ENCODE results near the gene COX19. TPM values are rescaled to one million over a fixed set of nuclear protein-coding genes. Genes with fewer than 3 reads are reported as not detected.
A peak's percentile ranks its signal among the peaks of the same experiment; 100 is the strongest.

The COX19 gene
- total RNA-seq, 1 experiment from 2014 or later: 11.6 TPM

GRCh38 chr7:966291-967069, 8.9 kb downstream of the COX19 start:
- ChIA-PET POLR2A (ENCODE audit: unreplicated experiment) (no interaction called here), CTCF (no interaction called here)
- Histone ChIP-seq H4K20me1 (ENCODE audit: low read length) (no peaks in the 10 kb centered on the region), H3K27me3 (ENCODE audit: low read length) (no peaks in the 10 kb centered on the region), H3K9me2 (replicated peaks; ENCODE audit: low read length) (no peaks in the 10 kb centered on the region), H3K9me3 (ENCODE audit: low read length) (no peaks in the 10 kb centered on the region), H3K4me1 (ENCODE audit: insufficient read depth, low read length) (no peaks in the 10 kb centered on the region), H3K79me2 (ENCODE audit: low read length) (peaks cover 8% of the 10 kb centered on the region), H3K4me2 (ENCODE audit: low read length) (no peak overlapping the region), H3F3A (ENCODE audit: low read length, unreplicated experiment) (no peaks in the 10 kb centered on the region), H3K27ac (ENCODE audit: low read length) (no peak overlapping the region), H2AFZ (ENCODE audit: low read length) (no peak overlapping the region), H3K36me3 (ENCODE audit: low read depth, low read length) (peaks cover 24% of the 10 kb centered on the region), H3K9ac (ENCODE audit: low read length) (no peak overlapping the region), H3K4me3 (ENCODE audit: low read length) (no peak overlapping the region)
- TSS peak; percentile 2 for BruUV-seq (replicated peaks)
- TF ChIP-seq EZH2phosphoT487 (IDR thresholded peaks at IDR 0.05; ENCODE audit: borderline replicate concordance, low read length): no peak
- no peak for TF ChIP-seq EZH2 (IDR thresholded peaks at IDR 0.05; ENCODE audit: low read length, unreplicated experiment)
- TF ChIP-seq, protein P1, sequence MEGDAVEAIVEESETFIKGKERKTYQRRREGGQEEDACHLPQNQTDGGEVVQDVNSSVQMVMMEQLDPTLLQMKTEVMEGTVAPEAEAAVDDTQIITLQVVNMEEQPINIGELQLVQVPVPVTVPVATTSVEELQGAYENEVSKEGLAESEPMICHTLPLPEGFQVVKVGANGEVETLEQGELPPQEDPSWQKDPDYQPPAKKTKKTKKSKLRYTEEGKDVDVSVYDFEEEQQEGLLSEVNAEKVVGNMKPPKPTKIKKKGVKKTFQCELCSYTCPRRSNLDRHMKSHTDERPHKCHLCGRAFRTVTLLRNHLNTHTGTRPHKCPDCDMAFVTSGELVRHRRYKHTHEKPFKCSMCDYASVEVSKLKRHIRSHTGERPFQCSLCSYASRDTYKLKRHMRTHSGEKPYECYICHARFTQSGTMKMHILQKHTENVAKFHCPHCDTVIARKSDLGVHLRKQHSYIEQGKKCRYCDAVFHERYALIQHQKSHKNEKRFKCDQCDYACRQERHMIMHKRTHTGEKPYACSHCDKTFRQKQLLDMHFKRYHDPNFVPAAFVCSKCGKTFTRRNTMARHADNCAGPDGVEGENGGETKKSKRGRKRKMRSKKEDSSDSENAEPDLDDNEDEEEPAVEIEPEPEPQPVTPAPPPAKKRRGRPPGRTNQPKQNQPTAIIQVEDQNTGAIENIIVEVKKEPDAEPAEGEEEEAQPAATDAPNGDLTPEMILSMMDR (conservative IDR thresholded peaks at IDR 0.05; ENCODE audit: low read depth, low read length): no peak
- DNase-seq (no peak), ATAC-seq (no peak)
- intact Hi-C loops (cut with micrococcal nuclease): no loop called here

DNA sequence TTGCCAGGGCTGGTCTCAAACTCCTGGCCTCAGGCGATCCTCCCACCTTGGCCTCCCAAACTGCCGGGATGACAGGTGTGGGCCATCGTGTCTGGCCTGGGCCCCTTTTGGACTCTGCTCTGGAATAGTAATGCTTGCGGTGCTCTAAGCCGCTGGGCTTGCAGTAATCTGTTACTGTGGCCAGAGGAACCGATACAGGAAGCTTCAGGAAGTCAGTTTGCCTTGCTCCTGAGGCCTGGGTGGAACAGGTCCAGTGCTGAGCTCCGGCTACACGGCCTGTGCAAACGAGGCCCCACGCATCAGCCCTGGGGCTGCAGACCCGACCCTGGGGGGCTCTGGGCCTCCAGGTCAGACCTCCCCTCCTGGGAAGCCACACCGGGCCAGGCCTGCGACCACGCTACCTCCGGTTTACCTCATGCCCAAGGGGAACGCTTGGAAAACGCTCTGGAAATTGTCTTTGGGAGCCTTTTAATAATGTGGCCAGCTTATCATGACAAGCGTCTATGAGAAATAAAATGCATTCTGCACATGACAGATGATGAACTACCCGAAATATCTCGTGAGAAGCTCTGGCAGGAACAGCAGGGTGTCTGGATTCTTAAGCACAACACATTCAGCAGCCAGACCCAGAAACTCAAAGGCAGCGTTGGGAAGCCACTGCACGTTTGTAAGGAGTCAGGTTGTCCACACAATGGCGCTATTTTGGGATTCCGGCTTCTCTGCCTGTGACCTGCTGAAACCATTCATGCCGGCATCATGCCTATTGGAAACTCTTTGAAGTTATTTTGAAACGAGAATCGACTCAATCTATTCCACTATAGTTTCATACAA, 10.7 kb downstream of the COX19 start:
- H3K9ac ChIP-seq (ENCODE audit: low read length): no peak overlapping the region
- no peaks in the 10 kb centered on the region for H3K27me3 ChIP-seq (ENCODE audit: low read length)
- BruUV-seq (replicated peaks): no TSS peak
- no peak overlapping the region for H3K27ac ChIP-seq (ENCODE audit: low read length)
- ChIA-PET POLR2A (ENCODE audit: unreplicated experiment) (interaction anchor here (0.6 to 0.7 kb wide), 2 partner anchors 13 to 14 kb away, joined by 6 to 25 read pairs; no protein-coding TSS in a partner anchor), CTCF (interaction anchor here (0.5 kb wide), 1 partner anchor 101 kb away, joined by 5 read pairs; no protein-coding TSS in a partner anchor)
- DNase-seq (peak; percentile 49), ATAC-seq (peak; percentile 53)
- H3K36me3 ChIP-seq (ENCODE audit: low read depth, low read length): peaks cover 16% of the 10 kb centered on the region
- H4K20me1 ChIP-seq (ENCODE audit: low read length): no peaks in the 10 kb centered on the region
- H3K9me3 ChIP-seq (ENCODE audit: low read length): no peaks in the 10 kb centered on the region
- no peak overlapping the region for H3K4me3 ChIP-seq (ENCODE audit: low read length)
- H3F3A ChIP-seq (ENCODE audit: low read length, unreplicated experiment): no peaks in the 10 kb centered on the region
- H3K79me2 ChIP-seq (ENCODE audit: low read length): no peaks in the 10 kb centered on the region
- TF ChIP-seq EZH2phosphoT487 (IDR thresholded peaks at IDR 0.05; ENCODE audit: borderline replicate concordance, low read length): no peak
- TF ChIP-seq, protein P1 (conservative IDR thresholded peaks at IDR 0.05; ENCODE audit: low read depth, low read length): peak; percentile 54
- intact Hi-C loops (cut with micrococcal nuclease): no loop called here
- H3K4me1 ChIP-seq (ENCODE audit: insufficient read depth, low read length): no peaks in the 10 kb centered on the region
- H3K4me2 ChIP-seq (ENCODE audit: low read length): no peak overlapping the region
- no peak overlapping the region for H2AFZ ChIP-seq (ENCODE audit: low read length)
- no peaks in the 10 kb centered on the region for H3K9me2 ChIP-seq (replicated peaks; ENCODE audit: low read length)

Data from PC-3 (cell line).